ENCODE data around the gene MYPN.
"Not testable (repeated sequence)": the region's sequence is repeated elsewhere in the genome, so short reads cannot be mapped to it uniquely, and the experiment has no call there.

The MYPN gene

GRCh38 chr10:68166871-68167585 lies 57.7 kb downstream of the MYPN start:
- Mint-ChIP-seq H3K27ac (no peak overlapping the region), H3K4me1 (peaks cover 4% of the 10 kb centered on the region), H3K9me3 (no peaks in the 10 kb centered on the region), H3K27me3 (no peaks in the 10 kb centered on the region), H3K4me3 (no peak overlapping the region)
- DNase-seq, result no peak
- ATAC-seq, result no peak

DNA sequence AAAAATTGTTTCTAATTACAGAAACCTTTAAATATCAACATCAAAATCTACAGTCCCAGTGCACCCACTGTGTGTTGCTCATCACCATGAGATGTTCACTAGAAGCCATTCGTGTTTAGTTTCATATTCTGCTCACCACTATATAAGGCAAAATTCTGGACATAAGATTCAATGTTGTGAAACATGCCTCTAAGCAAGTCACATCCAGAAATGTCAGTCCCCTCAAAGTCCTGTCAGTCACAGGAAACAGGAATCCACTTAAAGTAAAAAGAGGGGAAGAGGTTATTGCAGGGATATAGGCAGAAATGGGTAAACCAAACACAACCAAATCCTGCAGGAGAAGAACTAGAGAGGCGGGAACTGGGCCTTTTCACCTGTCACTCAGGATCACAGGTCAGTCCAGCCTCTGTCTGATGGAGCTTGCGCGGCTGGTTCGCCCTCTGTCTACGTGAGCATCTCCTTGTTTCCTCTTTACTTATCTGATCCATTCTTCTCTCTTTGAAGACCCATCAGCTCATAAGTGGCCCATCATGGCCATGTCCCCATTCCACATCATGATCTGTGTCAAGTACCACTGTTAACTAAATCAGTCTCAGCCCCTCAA lies 58.4 kb downstream of the MYPN start:
- Mint-ChIP-seq H3K27me3 (no peaks in the 10 kb centered on the region), H3K4me1 (peaks cover 4% of the 10 kb centered on the region), H3K9me3 (no peaks in the 10 kb centered on the region), H3K4me3 (no peak overlapping the region), H3K27ac (no peak overlapping the region)
- ATAC-seq, result no peak
- no peak for DNase-seq

DNA sequence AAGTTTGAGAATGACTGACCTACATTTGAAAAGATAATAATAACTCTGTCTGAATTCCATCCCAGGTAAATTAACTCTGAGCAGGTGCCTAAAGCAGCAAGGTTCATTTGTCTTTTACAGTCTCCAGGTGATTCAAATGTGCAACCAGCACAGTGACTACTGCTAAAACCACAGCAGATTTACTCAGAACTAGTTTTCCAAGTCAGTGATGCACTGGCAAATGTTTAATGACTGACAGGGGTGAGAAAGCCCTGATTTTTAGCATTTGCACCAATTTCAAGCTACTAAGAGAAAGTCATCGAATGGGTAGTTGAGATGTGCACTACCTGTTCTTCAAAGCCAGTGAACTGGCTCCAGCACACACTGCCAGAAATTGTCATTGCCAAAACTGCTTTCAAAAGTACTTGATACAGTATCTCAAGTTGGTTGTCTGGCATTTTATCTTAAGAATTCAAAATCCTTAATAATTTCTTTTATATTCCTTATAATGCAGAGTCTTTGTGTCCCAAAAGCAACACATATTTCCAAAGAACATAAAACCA lies 62.3 kb downstream of the MYPN start:
- no peaks in the 10 kb centered on the region for H3K4me1 Mint-ChIP-seq
- H3K27me3 Mint-ChIP-seq, result no peaks in the 10 kb centered on the region
- no peak overlapping the region for H3K27ac Mint-ChIP-seq
- DNase-seq (no peak), ATAC-seq (no peak)
- H3K4me3 Mint-ChIP-seq, result no peak overlapping the region
- no peaks in the 10 kb centered on the region for H3K9me3 Mint-ChIP-seq

DNA sequence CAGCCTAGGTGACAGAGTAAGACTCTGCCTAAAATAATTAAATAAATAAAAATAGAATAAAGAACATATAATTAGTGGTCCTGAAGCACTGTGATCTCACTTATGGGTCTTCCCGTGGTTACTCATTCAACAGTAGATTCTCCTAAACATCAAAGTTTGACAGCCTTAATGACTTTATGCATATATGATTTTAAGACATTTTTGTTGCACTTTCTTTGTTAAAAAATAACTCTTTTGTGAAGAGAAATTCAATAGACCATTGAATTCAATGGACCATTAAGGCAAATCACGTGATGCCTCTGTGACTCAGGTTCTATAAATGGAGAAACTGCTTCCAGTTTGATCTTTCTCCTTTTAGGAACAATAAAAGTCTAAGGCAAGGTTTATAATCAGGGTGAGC lies 63.0 kb downstream of the MYPN start:
- no peak for DNase-seq
- H3K4me1 Mint-ChIP-seq, result no peaks in the 10 kb centered on the region
- H3K9me3 Mint-ChIP-seq, result no peaks in the 10 kb centered on the region
- ATAC-seq, result no peak
- no peak overlapping the region for H3K27ac Mint-ChIP-seq
- no peak overlapping the region for H3K4me3 Mint-ChIP-seq
- H3K27me3 Mint-ChIP-seq, result no peaks in the 10 kb centered on the region

DNA sequence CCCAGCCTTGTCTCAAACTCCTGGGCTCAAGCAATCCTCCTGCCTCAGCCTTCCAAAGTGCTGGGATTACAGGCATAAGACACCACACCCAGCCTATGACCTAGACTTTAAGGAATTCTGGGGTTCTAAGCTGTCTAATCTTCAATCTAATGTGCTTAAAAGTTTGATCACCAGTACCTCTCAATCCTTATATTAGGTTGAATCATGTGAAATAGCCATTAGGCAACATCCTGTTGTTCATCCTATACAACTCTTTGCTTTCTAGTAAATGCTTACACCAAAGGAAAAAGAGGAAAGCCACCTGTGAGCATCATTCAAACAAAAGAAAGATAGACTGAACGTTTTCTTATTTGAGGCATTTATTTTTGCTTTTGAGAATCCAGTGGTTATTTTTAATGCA lies 66.7 kb downstream of the MYPN start:
- no peak for DNase-seq
- Mint-ChIP-seq H3K27me3 (no peaks in the 10 kb centered on the region), H3K9me3 (no peaks in the 10 kb centered on the region), H3K27ac (no peak overlapping the region), H3K4me3 (no peak overlapping the region), H3K4me1 (no peaks in the 10 kb centered on the region)
- ATAC-seq, result no peak

GRCh38 chr10:68176797-68177196 lies 67.5 kb downstream of the MYPN start:
- no peak overlapping the region for H3K4me3 Mint-ChIP-seq
- no peaks in the 10 kb centered on the region for H3K9me3 Mint-ChIP-seq
- DNase-seq (no peak), ATAC-seq (no peak)
- H3K27ac Mint-ChIP-seq, result no peak overlapping the region
- H3K4me1 Mint-ChIP-seq, result no peaks in the 10 kb centered on the region
- no peaks in the 10 kb centered on the region for H3K27me3 Mint-ChIP-seq

- Mint-ChIP-seq H3K27ac (no peak overlapping the region), H3K9me3 (no peaks in the 10 kb centered on the region), H3K27me3 (no peaks in the 10 kb centered on the region), H3K4me1 (no peaks in the 10 kb centered on the region), H3K4me3 (no peak overlapping the region)
- DNase-seq (no peak), ATAC-seq (no peak)
These were observed 69.3 kb downstream of the MYPN start for GRCh38 chr10:68178592-68178991.

GRCh38 chr10:68179016-68179415 lies 69.7 kb downstream of the MYPN start:
- H3K4me3 Mint-ChIP-seq, result no peak overlapping the region
- H3K27ac Mint-ChIP-seq, result no peak overlapping the region
- H3K9me3 Mint-ChIP-seq, result no peaks in the 10 kb centered on the region
- ATAC-seq (no peak), DNase-seq (no peak)
- H3K27me3 Mint-ChIP-seq, result peaks cover 2% of the 10 kb centered on the region
- H3K4me1 Mint-ChIP-seq, result no peaks in the 10 kb centered on the region

GRCh38 chr10:68180490-68180889 lies 71.2 kb downstream of the MYPN start:
- no peak for ATAC-seq

DNA sequence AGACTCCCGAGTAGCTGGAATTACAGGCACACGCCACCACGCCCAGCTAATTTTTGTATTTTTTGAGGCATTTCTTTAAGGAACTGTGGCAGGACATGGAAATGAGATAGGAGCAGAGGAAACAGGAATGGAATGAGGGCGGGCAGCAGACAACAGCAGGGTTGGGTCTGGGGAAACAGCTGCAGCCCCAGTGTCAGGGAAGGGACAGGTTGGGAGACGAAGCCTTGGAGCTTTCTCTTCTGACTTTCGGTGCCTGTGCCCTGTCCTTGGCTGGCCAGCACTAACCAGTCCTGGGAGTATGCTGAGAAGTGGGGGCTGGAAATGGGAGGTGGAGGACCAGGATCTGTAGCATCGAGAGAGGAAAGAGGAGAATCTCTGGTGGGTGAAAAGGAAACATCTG lies 75.3 kb downstream of the MYPN start:
- Mint-ChIP-seq H3K4me1 (no peaks in the 10 kb centered on the region), H3K9me3 (no peaks in the 10 kb centered on the region), H3K4me3 (no peak overlapping the region), H3K27me3 (peaks cover 30% of the 10 kb centered on the region), H3K27ac (no peak overlapping the region)
- ATAC-seq, result no peak
- DNase-seq, result no peak

More at GRCh38 chr10:68180490-68180889, 71.2 kb downstream of the MYPN start:
- peaks cover 12% of the 10 kb centered on the region for H3K27me3 Mint-ChIP-seq
- no peak overlapping the region for H3K4me3 Mint-ChIP-seq
- no peaks in the 10 kb centered on the region for H3K9me3 Mint-ChIP-seq
- no peaks in the 10 kb centered on the region for H3K4me1 Mint-ChIP-seq
- DNase-seq, result no peak
- H3K27ac Mint-ChIP-seq, result no peak overlapping the region

DNA sequence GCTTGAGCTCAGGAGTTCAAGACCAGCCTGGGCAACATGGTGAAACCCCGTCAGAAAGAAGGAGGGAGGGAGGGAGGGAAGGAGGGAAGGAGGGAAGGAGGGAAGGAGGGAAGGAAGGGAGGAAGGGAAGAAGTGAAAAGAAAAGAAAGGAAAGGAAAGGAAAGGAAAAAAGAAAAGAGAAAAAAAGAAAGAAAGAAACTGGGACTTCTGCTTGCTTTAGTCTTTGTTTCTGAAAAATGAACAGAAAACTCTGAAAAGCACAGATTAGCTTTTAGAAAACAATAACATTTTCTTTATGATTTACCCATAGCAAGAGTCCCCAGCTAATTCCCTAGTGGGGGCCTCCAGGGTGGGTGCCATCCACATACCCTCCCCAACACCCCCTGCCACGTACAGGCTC lies 75.8 kb downstream of the MYPN start:
- no peak for ATAC-seq
- H3K4me3 Mint-ChIP-seq, result no peak overlapping the region

DNA sequence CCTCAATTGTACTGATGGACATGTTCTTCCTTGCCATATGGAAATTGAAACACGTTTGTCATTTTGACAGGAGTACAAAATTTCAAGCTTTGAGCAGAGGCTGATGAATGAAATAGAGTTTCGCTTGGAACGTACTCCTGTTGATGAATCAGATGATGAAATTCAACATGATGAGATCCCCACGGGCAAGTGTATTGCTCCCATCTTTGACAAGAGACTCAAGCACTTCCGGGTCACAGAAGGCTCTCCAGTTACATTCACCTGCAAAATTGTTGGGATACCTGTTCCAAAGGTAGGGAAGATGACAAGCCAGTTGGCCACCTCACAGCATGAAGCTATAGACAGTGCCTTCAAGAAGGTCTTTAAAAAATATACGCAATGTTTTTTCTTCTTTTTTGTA lies 79.5 kb downstream of the MYPN start:
- ATAC-seq (no peak), DNase-seq (no peak)
- Mint-ChIP-seq H3K4me3 (no peak overlapping the region), H3K9me3 (no peaks in the 10 kb centered on the region), H3K27ac (no peak overlapping the region), H3K27me3 (peaks cover 46% of the 10 kb centered on the region), H3K4me1 (no peaks in the 10 kb centered on the region)

More for the DNA sequence above, 75.8 kb downstream of the MYPN start:
- H3K4me1 Mint-ChIP-seq, result no peaks in the 10 kb centered on the region
- no peaks in the 10 kb centered on the region for H3K9me3 Mint-ChIP-seq
- no peak for DNase-seq
- no peak overlapping the region for H3K27ac Mint-ChIP-seq
- H3K27me3 Mint-ChIP-seq, result peaks cover 30% of the 10 kb centered on the region

DNA sequence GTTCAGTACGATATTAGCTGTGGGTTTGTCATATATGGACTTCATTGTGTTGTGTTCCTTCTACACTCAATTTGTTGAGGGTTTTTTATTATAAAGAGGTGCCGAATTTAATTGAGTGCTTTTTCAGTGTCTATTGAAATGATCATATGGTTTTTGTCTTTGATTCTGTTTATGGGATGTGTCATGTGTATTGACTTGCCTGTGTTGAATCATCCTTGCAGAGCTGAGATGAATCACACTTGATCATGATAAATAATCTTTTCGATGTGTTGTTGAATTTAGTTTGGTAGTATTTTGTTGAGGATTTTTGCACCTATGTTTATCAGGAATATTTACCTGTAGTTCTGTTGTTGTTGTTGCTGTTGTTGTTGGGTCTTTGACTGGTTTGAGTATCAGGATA lies 82.8 kb downstream of the MYPN start:
- Mint-ChIP-seq H3K4me3 (no peak overlapping the region), H3K27me3 (peaks cover 46% of the 10 kb centered on the region), H3K9me3 (no peaks in the 10 kb centered on the region), H3K27ac (no peak overlapping the region), H3K4me1 (no peaks in the 10 kb centered on the region)
- ATAC-seq, result no peak
- DNase-seq, result no peak

DNA sequence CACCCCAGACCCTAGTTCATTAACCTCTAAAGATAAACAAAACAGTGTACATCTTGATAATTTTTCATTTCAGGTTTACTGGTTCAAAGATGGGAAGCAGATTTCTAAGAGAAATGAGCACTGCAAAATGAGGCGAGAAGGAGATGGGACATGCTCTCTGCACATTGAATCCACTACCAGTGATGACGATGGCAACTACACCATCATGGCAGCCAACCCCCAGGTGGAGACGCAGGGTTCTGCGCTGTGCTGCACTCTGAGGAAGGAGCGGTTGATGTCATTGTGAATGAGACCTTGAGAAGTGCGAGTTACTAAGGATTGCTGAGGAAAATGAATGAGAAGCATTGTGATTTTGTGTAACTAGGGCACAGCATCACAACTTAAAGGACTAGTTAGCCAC lies 85.0 kb downstream of the MYPN start:
- DNase-seq, result no peak
- H3K27me3 Mint-ChIP-seq, result peaks cover 57% of the 10 kb centered on the region
- H3K27ac Mint-ChIP-seq, result peak overlapping the region in 1 of 2 donors; percentile 64
- no peaks in the 10 kb centered on the region for H3K4me1 Mint-ChIP-seq
- no peak overlapping the region for H3K4me3 Mint-ChIP-seq
- no peak for ATAC-seq
- no peaks in the 10 kb centered on the region for H3K9me3 Mint-ChIP-seq

- H3K4me3 Mint-ChIP-seq, H3K27ac Mint-ChIP-seq, DNase-seq, H3K4me1 Mint-ChIP-seq, ATAC-seq, H3K9me3 Mint-ChIP-seq: not testable (repeated sequence)
- peaks cover 72% of the 10 kb centered on the region for H3K27me3 Mint-ChIP-seq
These were observed 86.5 kb downstream of the MYPN start for GRCh38 chr10:68195776-68196175.

DNA sequence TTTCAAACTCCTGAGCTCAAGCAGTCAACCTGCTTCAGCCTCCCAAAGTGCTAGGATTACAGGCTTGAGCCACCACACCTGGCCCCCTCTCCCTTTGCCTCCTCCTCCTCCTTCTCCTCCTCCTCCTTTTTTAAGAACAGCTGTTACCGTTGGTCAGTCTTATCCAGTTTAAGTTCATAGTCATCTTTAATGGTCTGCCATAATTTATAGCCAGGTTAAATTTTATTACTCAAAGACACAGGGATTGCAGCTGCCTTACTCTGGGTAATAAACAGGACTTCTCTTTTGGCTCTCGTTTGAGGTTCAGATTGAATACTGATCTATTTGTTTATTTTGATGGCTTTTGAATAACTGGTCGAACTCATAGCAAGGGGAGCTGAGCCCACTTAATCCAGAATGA lies 87.4 kb downstream of the MYPN start:
- no peak overlapping the region for H3K27ac Mint-ChIP-seq
- no peak overlapping the region for H3K4me3 Mint-ChIP-seq
- DNase-seq (no peak), ATAC-seq (no peak)
- no peaks in the 10 kb centered on the region for H3K9me3 Mint-ChIP-seq
- no peaks in the 10 kb centered on the region for H3K4me1 Mint-ChIP-seq
- H3K27me3 Mint-ChIP-seq, result peaks cover 79% of the 10 kb centered on the region

All from stimulated activated naive CD8-positive, alpha-beta T cell treated with anti-CD3 and anti-CD28 coated beads, Interleukin-15, amount 100 ng/mL, for 72 hours (primary cell).